Parathyroid adenoma (tissue), 2 donors: Measurements from ENCODE around the gene MTIF3.

Source experiments
- H2AFZ ChIP-seq: fragments of 300-600 bp; sonication (generic); one replicate; pipeline ENCODE4 v1.7.0; 2017; ENCODE audit warnings: antibody characterized with exemption, mild to moderate bottlenecking
- H3K27ac ChIP-seq: fragments of 300-600 bp; sonication (generic); one replicate; pipeline ENCODE4 v1.7.0; 2017
- H3K27me3 ChIP-seq: fragments of 300-600 bp; sonication (generic); one replicate; pipeline ENCODE4 v1.7.0; 2017; ENCODE audit warnings: low read length; ENCODE audit not compliant: control insufficient read depth, insufficient read depth
- H3K36me3 ChIP-seq: fragments of 300-600 bp; sonication (generic); one replicate; pipeline ENCODE4 v1.7.0; 2017; ENCODE audit warnings: low read length; ENCODE audit not compliant: control insufficient read depth, insufficient read depth
- H3K4me1 ChIP-seq: fragments of 300-600 bp; sonication (generic); one replicate; pipeline ENCODE4 v1.7.0; 2017; ENCODE audit warnings: control low read depth
- H3K4me2 ChIP-seq: fragments of 300-600 bp; sonication (generic); one replicate; pipeline ENCODE4 v1.7.0; 2017; ENCODE audit warnings: low read length
- H3K4me3 ChIP-seq: fragments of 300-600 bp; sonication (generic); one replicate; pipeline ENCODE4 v1.7.0; 2017; ENCODE audit warnings: low read depth, low read length
- H3K79me2 ChIP-seq: fragments of 300-600 bp; sonication (generic); one replicate; pipeline ENCODE4 v1.7.0; 2017; ENCODE audit warnings: control low read depth
- H3K9ac ChIP-seq: fragments of 300-600 bp; sonication (generic); one replicate; pipeline ENCODE4 v1.7.0; 2017; ENCODE audit warnings: mild to moderate bottlenecking
- H3K9me3 ChIP-seq: fragments of 300-600 bp; sonication (generic); one replicate; pipeline ENCODE4 v1.7.0; 2017; ENCODE audit warnings: low read length; ENCODE audit not compliant: control insufficient read depth
- TF ChIP-seq, protein P1 (sequence below): fragments of 300-600 bp; sonication (generic); IDR thresholded peaks from one replicate; pipeline ENCODE4 v1.7.0; 2017; ENCODE audit warnings: antibody characterized with exemption, mild to moderate bottlenecking
- donor health status: primary hyperparathyroidism.

The MTIF3 gene

DNA sequence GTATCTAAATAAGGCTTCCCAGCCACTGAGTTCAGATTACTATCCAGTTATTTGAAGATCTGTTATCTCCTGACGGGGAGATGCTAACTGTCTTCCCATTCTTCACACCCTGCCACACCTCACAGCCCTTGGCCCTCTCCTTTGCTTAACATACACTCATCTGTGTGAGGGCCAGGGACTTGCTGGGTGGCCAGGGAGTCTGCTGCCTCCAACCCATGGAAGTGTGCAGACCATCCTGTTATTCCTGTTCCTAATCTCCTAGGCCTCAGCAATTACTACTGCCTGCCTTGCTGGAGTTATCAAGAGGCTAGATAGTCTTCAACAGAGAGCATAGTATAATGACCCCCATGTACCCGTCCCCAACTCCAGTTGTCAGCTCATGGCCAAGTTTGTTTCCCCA lies 62.1 kb downstream of the MTIF3 start:
- Histone ChIP-seq H3K4me3 (no peak overlapping the region), H3K27me3 (no peaks in the 10 kb centered on the region), H3K4me1 (no peaks in the 10 kb centered on the region), H3K9me3 (no peaks in the 10 kb centered on the region), H3K9ac (no peak overlapping the region), H3K79me2 (no peaks in the 10 kb centered on the region), H2AFZ (no peak overlapping the region), H3K36me3 (no peaks in the 10 kb centered on the region), H3K4me2 (no peak overlapping the region), H3K27ac (no peak overlapping the region)
- TF ChIP-seq, protein P1, sequence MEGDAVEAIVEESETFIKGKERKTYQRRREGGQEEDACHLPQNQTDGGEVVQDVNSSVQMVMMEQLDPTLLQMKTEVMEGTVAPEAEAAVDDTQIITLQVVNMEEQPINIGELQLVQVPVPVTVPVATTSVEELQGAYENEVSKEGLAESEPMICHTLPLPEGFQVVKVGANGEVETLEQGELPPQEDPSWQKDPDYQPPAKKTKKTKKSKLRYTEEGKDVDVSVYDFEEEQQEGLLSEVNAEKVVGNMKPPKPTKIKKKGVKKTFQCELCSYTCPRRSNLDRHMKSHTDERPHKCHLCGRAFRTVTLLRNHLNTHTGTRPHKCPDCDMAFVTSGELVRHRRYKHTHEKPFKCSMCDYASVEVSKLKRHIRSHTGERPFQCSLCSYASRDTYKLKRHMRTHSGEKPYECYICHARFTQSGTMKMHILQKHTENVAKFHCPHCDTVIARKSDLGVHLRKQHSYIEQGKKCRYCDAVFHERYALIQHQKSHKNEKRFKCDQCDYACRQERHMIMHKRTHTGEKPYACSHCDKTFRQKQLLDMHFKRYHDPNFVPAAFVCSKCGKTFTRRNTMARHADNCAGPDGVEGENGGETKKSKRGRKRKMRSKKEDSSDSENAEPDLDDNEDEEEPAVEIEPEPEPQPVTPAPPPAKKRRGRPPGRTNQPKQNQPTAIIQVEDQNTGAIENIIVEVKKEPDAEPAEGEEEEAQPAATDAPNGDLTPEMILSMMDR = no peak
